Umbilical cord (tissue), 2 donors: ENCODE measurements around the gene KIF15. TPM values are rescaled to one million over a fixed set of nuclear protein-coding genes. Genes with fewer than 3 reads are reported as not detected.

Experiments used
- DNase-seq: peaks from one replicate; pipeline ENCODE4 v3.0.0-alpha.2; 2015; ENCODE audit warnings: low spot score
- total RNA-seq: library from RNA; depleted of rRNA; stranded (reverse); fragments of >200 nt; gene quantifications from one replicate; pipeline ENCODE4 v1.2.3, GENCODE V29; 2014; ENCODE audit warnings: low replicate concordance; ENCODE audit not compliant: insufficient read depth

Gene KIF15
- total RNA-seq, 1 donor from 2014 or later, result 5.3 TPM

GRCh38 chr3:44875596-44875995 is 114.0 kb downstream of the KIF15 start:
- DNase-seq, result no peak

GRCh38 chr3:44877333-44877732 is 115.7 kb downstream of the KIF15 start:
- no peak for DNase-seq

- no peak for DNase-seq
Measured at GRCh38 chr3:44880284-44880683, 118.7 kb downstream of the KIF15 start.

GRCh38 chr3:44883213-44883955 is 121.8 kb downstream of the KIF15 start:
- no peak for DNase-seq

GRCh38 chr3:44883999-44884431 is 122.4 kb downstream of the KIF15 start:
- DNase-seq, result peak; percentile 44

GRCh38 chr3:44885618-44886017 is 124.0 kb downstream of the KIF15 start:
- peak; percentile 37 for DNase-seq

GRCh38 chr3:44886561-44886960 is 125.0 kb downstream of the KIF15 start:
- DNase-seq, result no peak

GRCh38 chr3:44887101-44887500 is 125.5 kb downstream of the KIF15 start:
- DNase-seq, result no peak

- DNase-seq, result no peak
Measured at GRCh38 chr3:44890258-44890657, 128.7 kb downstream of the KIF15 start.

GRCh38 chr3:44890852-44891251 is 129.3 kb downstream of the KIF15 start:
- no peak for DNase-seq

- no peak for DNase-seq
Measured at GRCh38 chr3:44892689-44893088, 131.1 kb downstream of the KIF15 start.

- DNase-seq, result no peak
Measured at GRCh38 chr3:44893097-44893496, 131.5 kb downstream of the KIF15 start.

- no peak for DNase-seq
Measured at GRCh38 chr3:44894485-44894884, 132.9 kb downstream of the KIF15 start.

GRCh38 chr3:44896440-44896839 is 134.8 kb downstream of the KIF15 start:
- DNase-seq, result no peak

GRCh38 chr3:44899683-44900367 is 138.2 kb downstream of the KIF15 start:
- DNase-seq, result no peak

- DNase-seq, result no peak
Measured at GRCh38 chr3:44902628-44903027, 141.0 kb downstream of the KIF15 start.

Other genes starting within 250 kb of the KIF15 start
- 6.7 TPM for gene ZKSCAN7, start 206.6 kb upstream of the KIF15 start, total RNA-seq
- 19.0 TPM for gene ZNF660, start 176.8 kb upstream of the KIF15 start, total RNA-seq
- gene ZNF197, start 136.8 kb upstream of the KIF15 start, total RNA-seq, result 38.3 TPM
- 13.0 TPM for gene ZNF35, start 113.1 kb upstream of the KIF15 start, total RNA-seq
- gene ZNF502, start 49.1 kb upstream of the KIF15 start, total RNA-seq, result 14.0 TPM
- 14.0 TPM for gene ZNF501, start 32.2 kb upstream of the KIF15 start, total RNA-seq
- 26.7 TPM for gene KIAA1143, start 175 bp upstream of the KIF15 start, total RNA-seq
- gene TMEM42, start 100.1 kb downstream of the KIF15 start, total RNA-seq, result 24.8 TPM
- 3.1 TPM for gene TGM4, start 112.8 kb downstream of the KIF15 start, total RNA-seq
- gene ZDHHC3, start 214.4 kb downstream of the KIF15 start, total RNA-seq, result 53.7 TPM
- 15.2 TPM for gene EXOSC7, start 214.4 kb downstream of the KIF15 start, total RNA-seq